ENCODE measurements around the gene PLCB2.

Gene PLCB2

GRCh38 chr15:40259021-40259420, 48.7 kb downstream of the PLCB2 start:
- no peak for DNase-seq
- no peaks in the 10 kb centered on the region for H3K36me3 ChIP-seq (ENCODE audit: control insufficient read depth, insufficient read depth, low read length)
- H2AK5ac ChIP-seq (ENCODE audit: low read length), result no peak overlapping the region
- H4K8ac ChIP-seq (ENCODE audit: low read depth, low read length), result no peak overlapping the region
- H2BK120ac ChIP-seq (ENCODE audit: low read depth, low read length), result no peak overlapping the region
- no CpG with 5 or more reads among the region's 7 CpGs for WGBS (ENCODE audit: extremely low coverage, insufficient coverage, low lambda C conversion rate)
- H3K79me1 ChIP-seq (ENCODE audit: low read length), result no peaks in the 10 kb centered on the region
- no peak overlapping the region for H4K5ac ChIP-seq (ENCODE audit: low read length)
- H2BK5ac ChIP-seq (ENCODE audit: low read length), result no peak overlapping the region
- no peaks in the 10 kb centered on the region for H3K27me3 ChIP-seq (ENCODE audit: insufficient read depth, low read length, poor library complexity)
- peak overlapping the region; percentile 58 for H3K56ac ChIP-seq (ENCODE audit: low read length)
- H3K4me1 ChIP-seq (ENCODE audit: control insufficient read depth, low read depth, low read length), result peaks cover 11% of the 10 kb centered on the region
- H3K4ac ChIP-seq (ENCODE audit: low read depth, low read length), result no peak overlapping the region
- H2BK15ac ChIP-seq (replicated peaks; ENCODE audit: low read depth), result no peak overlapping the region
- no peak overlapping the region for H3K4me3 ChIP-seq (ENCODE audit: low read length)
- no peak overlapping the region for H3K9ac ChIP-seq (ENCODE audit: low read length)
- no peak overlapping the region for H3K27ac ChIP-seq (ENCODE audit: low read depth, low read length)
- H3K18ac ChIP-seq (ENCODE audit: low read length), result no peak overlapping the region
- no peak overlapping the region for H3K4me2 ChIP-seq (ENCODE audit: low read length)
- H3K79me2 ChIP-seq (ENCODE audit: control insufficient read depth, insufficient read depth, low read length), result no peaks in the 10 kb centered on the region
- no peak overlapping the region for H3K23ac ChIP-seq (ENCODE audit: low read length)

GRCh38 chr15:40258544-40258943, 49.2 kb downstream of the PLCB2 start:
- Histone ChIP-seq H3K79me1 (ENCODE audit: low read length) (no peaks in the 10 kb centered on the region), H3K27ac (ENCODE audit: low read depth, low read length) (no peak overlapping the region), H4K8ac (ENCODE audit: low read depth, low read length) (no peak overlapping the region), H3K18ac (ENCODE audit: low read length) (no peak overlapping the region), H3K4me1 (ENCODE audit: control insufficient read depth, low read depth, low read length) (peaks cover 11% of the 10 kb centered on the region), H2BK15ac (replicated peaks; ENCODE audit: low read depth) (no peak overlapping the region), H3K4me2 (ENCODE audit: low read length) (no peak overlapping the region), H2BK5ac (ENCODE audit: low read length) (no peak overlapping the region), H3K36me3 (ENCODE audit: control insufficient read depth, insufficient read depth, low read length) (no peaks in the 10 kb centered on the region), H3K9ac (ENCODE audit: low read length) (no peak overlapping the region), H4K5ac (ENCODE audit: low read length) (no peak overlapping the region), H2BK120ac (ENCODE audit: low read depth, low read length) (no peak overlapping the region), H2AK5ac (ENCODE audit: low read length) (no peak overlapping the region), H3K23ac (ENCODE audit: low read length) (no peak overlapping the region), H3K4me3 (ENCODE audit: low read length) (no peak overlapping the region), H3K56ac (ENCODE audit: low read length) (peak overlapping the region; percentile 58), H3K79me2 (ENCODE audit: control insufficient read depth, insufficient read depth, low read length) (no peaks in the 10 kb centered on the region), H3K4ac (ENCODE audit: low read depth, low read length) (no peak overlapping the region), H3K27me3 (ENCODE audit: insufficient read depth, low read length, poor library complexity) (peaks cover 1% of the 10 kb centered on the region)
- WGBS (ENCODE audit: extremely low coverage, insufficient coverage, low lambda C conversion rate), result no CpG with 5 or more reads among the region's 8 CpGs
- DNase-seq, result peak; percentile 89

GRCh38 chr15:40257656-40258450, 49.9 kb downstream of the PLCB2 start:
- no peaks in the 10 kb centered on the region for H3K36me3 ChIP-seq (ENCODE audit: control insufficient read depth, insufficient read depth, low read length)
- H4K5ac ChIP-seq (ENCODE audit: low read length), result no peak overlapping the region
- peak overlapping the region; percentile 30 for H3K56ac ChIP-seq (ENCODE audit: low read length)
- no peak overlapping the region for H3K9ac ChIP-seq (ENCODE audit: low read length)
- peak; percentile 73 for DNase-seq
- H3K79me2 ChIP-seq (ENCODE audit: control insufficient read depth, insufficient read depth, low read length), result no peaks in the 10 kb centered on the region
- H3K4me2 ChIP-seq (ENCODE audit: low read length), result no peak overlapping the region
- no CpG with 5 or more reads among the region's 9 CpGs for WGBS (ENCODE audit: extremely low coverage, insufficient coverage, low lambda C conversion rate)
- H4K8ac ChIP-seq (ENCODE audit: low read depth, low read length), result no peak overlapping the region
- H3K4me3 ChIP-seq (ENCODE audit: low read length), result no peak overlapping the region
- peaks cover 11% of the 10 kb centered on the region for H3K4me1 ChIP-seq (ENCODE audit: control insufficient read depth, low read depth, low read length)
- H3K79me1 ChIP-seq (ENCODE audit: low read length), result no peaks in the 10 kb centered on the region
- H2AK5ac ChIP-seq (ENCODE audit: low read length), result no peak overlapping the region
- no peak overlapping the region for H2BK120ac ChIP-seq (ENCODE audit: low read depth, low read length)
- H3K27me3 ChIP-seq (ENCODE audit: insufficient read depth, low read length, poor library complexity), result peaks cover 4% of the 10 kb centered on the region
- H2BK5ac ChIP-seq (ENCODE audit: low read length), result no peak overlapping the region
- H3K4ac ChIP-seq (ENCODE audit: low read depth, low read length), result no peak overlapping the region
- H3K18ac ChIP-seq (ENCODE audit: low read length), result no peak overlapping the region
- H3K27ac ChIP-seq (ENCODE audit: low read depth, low read length), result no peak overlapping the region
- no peak overlapping the region for H2BK15ac ChIP-seq (replicated peaks; ENCODE audit: low read depth)
- no peak overlapping the region for H3K23ac ChIP-seq (ENCODE audit: low read length)

GRCh38 chr15:40256638-40257235, 51.0 kb downstream of the PLCB2 start:
- Histone ChIP-seq H3K27ac (ENCODE audit: low read depth, low read length) (no peak overlapping the region), H3K4ac (ENCODE audit: low read depth, low read length) (no peak overlapping the region), H4K5ac (ENCODE audit: low read length) (no peak overlapping the region), H3K4me2 (ENCODE audit: low read length) (no peak overlapping the region), H3K23ac (ENCODE audit: low read length) (no peak overlapping the region), H3K79me1 (ENCODE audit: low read length) (no peaks in the 10 kb centered on the region), H3K56ac (ENCODE audit: low read length) (no peak overlapping the region), H2BK5ac (ENCODE audit: low read length) (no peak overlapping the region), H3K4me1 (ENCODE audit: control insufficient read depth, low read depth, low read length) (peaks cover 11% of the 10 kb centered on the region), H2BK120ac (ENCODE audit: low read depth, low read length) (no peak overlapping the region), H2BK15ac (replicated peaks; ENCODE audit: low read depth) (no peak overlapping the region), H4K8ac (ENCODE audit: low read depth, low read length) (no peak overlapping the region), H3K27me3 (ENCODE audit: insufficient read depth, low read length, poor library complexity) (peaks cover 11% of the 10 kb centered on the region), H3K18ac (ENCODE audit: low read length) (no peak overlapping the region), H3K4me3 (ENCODE audit: low read length) (no peak overlapping the region), H3K36me3 (ENCODE audit: control insufficient read depth, insufficient read depth, low read length) (no peaks in the 10 kb centered on the region), H3K9ac (ENCODE audit: low read length) (no peak overlapping the region), H2AK5ac (ENCODE audit: low read length) (no peak overlapping the region), H3K79me2 (ENCODE audit: control insufficient read depth, insufficient read depth, low read length) (no peaks in the 10 kb centered on the region)
- no CpG with 5 or more reads among the region's 17 CpGs for WGBS (ENCODE audit: extremely low coverage, insufficient coverage, low lambda C conversion rate)
- peak; percentile 66 for DNase-seq

- no peak for DNase-seq
- Histone ChIP-seq H4K5ac (ENCODE audit: low read length) (no peak overlapping the region), H3K4ac (ENCODE audit: low read depth, low read length) (no peak overlapping the region), H3K4me2 (ENCODE audit: low read length) (no peak overlapping the region), H3K9ac (ENCODE audit: low read length) (no peak overlapping the region), H2BK15ac (replicated peaks; ENCODE audit: low read depth) (no peak overlapping the region), H3K4me1 (ENCODE audit: control insufficient read depth, low read depth, low read length) (peaks cover 11% of the 10 kb centered on the region), H3K18ac (ENCODE audit: low read length) (no peak overlapping the region), H2BK120ac (ENCODE audit: low read depth, low read length) (no peak overlapping the region), H3K56ac (ENCODE audit: low read length) (no peak overlapping the region), H3K79me2 (ENCODE audit: control insufficient read depth, insufficient read depth, low read length) (no peaks in the 10 kb centered on the region), H3K4me3 (ENCODE audit: low read length) (no peak overlapping the region), H3K36me3 (ENCODE audit: control insufficient read depth, insufficient read depth, low read length) (no peaks in the 10 kb centered on the region), H3K27ac (ENCODE audit: low read depth, low read length) (no peak overlapping the region), H4K8ac (ENCODE audit: low read depth, low read length) (no peak overlapping the region), H2BK5ac (ENCODE audit: low read length) (no peak overlapping the region), H2AK5ac (ENCODE audit: low read length) (no peak overlapping the region), H3K79me1 (ENCODE audit: low read length) (no peaks in the 10 kb centered on the region), H3K27me3 (ENCODE audit: insufficient read depth, low read length, poor library complexity) (peaks cover 12% of the 10 kb centered on the region), H3K23ac (ENCODE audit: low read length) (no peak overlapping the region)
- WGBS (ENCODE audit: extremely low coverage, insufficient coverage, low lambda C conversion rate), result no CpG with 5 or more reads among the region's 4 CpGs
Observed at GRCh38 chr15:40255033-40255432, 52.7 kb downstream of the PLCB2 start.
